Measurements from ENCODE around the gene RNF144B. TPM values are rescaled to one million over a fixed set of nuclear protein-coding genes. Genes with fewer than 3 reads are reported as not detected.
"Not testable (repeated sequence)": the region's sequence is repeated elsewhere in the genome, so short reads cannot be mapped to it uniquely, and the experiment has no call there.

The RNF144B gene
- total and polyA plus RNA-seq, 2 of the 13 experiments (the other 11 are each of a cell fraction or from before 2014, with no cell fraction given): 1.8 to 4.3 TPM

- TF ChIP-seq, protein P1, sequence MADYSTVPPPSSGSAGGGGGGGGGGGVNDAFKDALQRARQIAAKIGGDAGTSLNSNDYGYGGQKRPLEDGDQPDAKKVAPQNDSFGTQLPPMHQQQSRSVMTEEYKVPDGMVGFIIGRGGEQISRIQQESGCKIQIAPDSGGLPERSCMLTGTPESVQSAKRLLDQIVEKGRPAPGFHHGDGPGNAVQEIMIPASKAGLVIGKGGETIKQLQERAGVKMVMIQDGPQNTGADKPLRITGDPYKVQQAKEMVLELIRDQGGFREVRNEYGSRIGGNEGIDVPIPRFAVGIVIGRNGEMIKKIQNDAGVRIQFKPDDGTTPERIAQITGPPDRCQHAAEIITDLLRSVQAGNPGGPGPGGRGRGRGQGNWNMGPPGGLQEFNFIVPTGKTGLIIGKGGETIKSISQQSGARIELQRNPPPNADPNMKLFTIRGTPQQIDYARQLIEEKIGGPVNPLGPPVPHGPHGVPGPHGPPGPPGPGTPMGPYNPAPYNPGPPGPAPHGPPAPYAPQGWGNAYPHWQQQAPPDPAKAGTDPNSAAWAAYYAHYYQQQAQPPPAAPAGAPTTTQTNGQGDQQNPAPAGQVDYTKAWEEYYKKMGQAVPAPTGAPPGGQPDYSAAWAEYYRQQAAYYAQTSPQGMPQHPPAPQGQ (CRISPR knock-in tag; IDR thresholded peaks at IDR 0.05; ENCODE audit: borderline replicate concordance): no peak
- TF ChIP-seq RCOR2 (CRISPR knock-in tag; IDR thresholded peaks at IDR 0.05) (no peak), KDM4B (CRISPR knock-in tag; IDR thresholded peaks at IDR 0.05) (no peak), GATAD2A (CRISPR knock-in tag; IDR thresholded peaks at IDR 0.05) (no peak)
- TF ChIP-seq, protein P2, sequence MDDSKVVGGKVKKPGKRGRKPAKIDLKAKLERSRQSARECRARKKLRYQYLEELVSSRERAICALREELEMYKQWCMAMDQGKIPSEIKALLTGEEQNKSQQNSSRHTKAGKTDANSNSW (CRISPR knock-in tag; IDR thresholded peaks at IDR 0.05; ENCODE audit: borderline replicate concordance): no peak
Measured at GRCh38 chr6:18363746-18364145, 23.4 kb upstream of the RNF144B start (continued).

GRCh38 chr6:18364561-18364960, 22.6 kb upstream of the RNF144B start:
- H3K27ac ChIP-seq (ENCODE audit: extremely low read length, insufficient read depth, low read length); intact Hi-C loops (cut with micrococcal nuclease; ENCODE audit: unreplicated experiment); H3K9me3 ChIP-seq (ENCODE audit: low read length); H2AFZ ChIP-seq (ENCODE audit: low read length); H3K9ac ChIP-seq (ENCODE audit: insufficient read depth, low read depth, low read length); H3K36me3 ChIP-seq (replicated peaks in 1 of 2; ENCODE audit: control insufficient read depth in 1 of 2, insufficient read depth in 2 of 2, low read length in 2 of 2); H3K79me2 ChIP-seq (ENCODE audit: insufficient read depth, low read length); H3K27me3 ChIP-seq (ENCODE audit: control insufficient read depth in 1 of 2, insufficient read depth in 2 of 2, low read length in 2 of 2); BruUV-seq (replicated peaks); CTCF ChIA-PET (ENCODE audit: low intra/inter-chr PET ratio, low total read pairs); H3K4me3 ChIP-seq (replicated peaks in 1 of 3; ENCODE audit: insufficient read depth in 1 of 3, low read depth in 2 of 3, low read length in 3 of 3); ATAC-seq; H3K4me2 ChIP-seq (ENCODE audit: low read depth, low read length); H4K20me1 ChIP-seq (ENCODE audit: insufficient read depth, low read length); in situ Hi-C loops (cut with HindIII; ENCODE audit: extremely low pct_ligation_motif_present, low pct_unique_long_range_greater_than_20kb); H3K4me1 ChIP-seq (ENCODE audit: insufficient read depth, low read length); POLR2A ChIA-PET; FAIRE-seq; DNase-seq (ENCODE audit: low spot score): not testable (repeated sequence)
- WGBS (ENCODE audit: low lambda C conversion rate): 0% methylated on average over 1 of the region's 2 CpGs

DNA sequence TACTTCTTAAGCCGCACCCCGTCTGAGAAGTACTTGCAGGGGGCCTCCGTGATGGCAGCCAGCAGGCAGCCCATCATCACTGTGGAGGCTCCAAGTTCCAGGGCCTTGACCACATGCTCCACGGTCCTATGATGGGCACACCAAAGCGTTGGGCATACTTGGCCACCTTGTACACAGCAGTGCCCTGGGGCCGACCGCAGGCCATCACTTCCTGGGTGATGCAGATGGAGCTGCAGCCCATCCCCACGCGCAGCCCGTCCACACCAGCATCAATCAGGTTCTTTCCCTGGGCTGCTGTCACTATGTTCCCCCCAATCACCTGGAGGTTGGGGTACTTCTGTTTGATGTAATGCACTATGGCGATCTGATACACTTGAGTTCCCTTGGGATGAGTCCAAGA, 19.8 kb upstream of the RNF144B start:
- no peaks in the 10 kb centered on the region for H4K20me1 ChIP-seq (ENCODE audit: insufficient read depth, low read length)
- FAIRE-seq (no peak), DNase-seq (ENCODE audit: low spot score) (no peak), ATAC-seq (no peak)
- WGBS (ENCODE audit: low lambda C conversion rate): 46% methylated on average over 10 of the region's 11 CpGs
- H3K4me2 ChIP-seq (ENCODE audit: low read depth, low read length): no peak overlapping the region
- H3K36me3 ChIP-seq (replicated peaks in 1 of 2; ENCODE audit: control insufficient read depth in 1 of 2, insufficient read depth in 2 of 2, low read length in 2 of 2): no peaks in the 10 kb centered on the region
- 0 out of 5 replicates have a peak, but pooled peaks cover 0 to 4% of the 10 kb centered on the region in 2 experiments for H3K27me3 ChIP-seq (ENCODE audit: control insufficient read depth in 1 of 2, insufficient read depth in 2 of 2, low read length in 2 of 2)
- no TSS peak for BruUV-seq (replicated peaks)
- ChIA-PET CTCF (ENCODE audit: low intra/inter-chr PET ratio, low total read pairs) (no interaction called here), POLR2A (no interaction called here)
- in situ Hi-C loops (cut with HindIII; ENCODE audit: extremely low pct_ligation_motif_present, low pct_unique_long_range_greater_than_20kb): no loop called here
- no peak overlapping the region for H3K9ac ChIP-seq (ENCODE audit: insufficient read depth, low read depth, low read length)
- no peak overlapping the region for H2AFZ ChIP-seq (ENCODE audit: low read length)
- H3K27ac ChIP-seq (ENCODE audit: extremely low read length, insufficient read depth, low read length): no peak overlapping the region
- no peaks in the 10 kb centered on the region for H3K4me1 ChIP-seq (ENCODE audit: insufficient read depth, low read length)
- no peaks in the 10 kb centered on the region for H3K9me3 ChIP-seq (ENCODE audit: low read length)
- no peak overlapping the region for H3K4me3 ChIP-seq (replicated peaks in 1 of 3; ENCODE audit: insufficient read depth in 1 of 3, low read depth in 2 of 3, low read length in 3 of 3)
- intact Hi-C loops (cut with micrococcal nuclease; ENCODE audit: unreplicated experiment): no loop called here
- no peaks in the 10 kb centered on the region for H3K79me2 ChIP-seq (ENCODE audit: insufficient read depth, low read length)
- TF ChIP-seq MYPOP (CRISPR knock-in tag; IDR thresholded peaks at IDR 0.05) (no peak), ZNF589 (CRISPR knock-in tag; conservative IDR thresholded peaks at IDR 0.05) (no peak), EEA1 (CRISPR knock-in tag; IDR thresholded peaks at IDR 0.05; ENCODE audit: borderline replicate concordance) (no peak), MAFG (CRISPR knock-in tag; IDR thresholded peaks at IDR 0.05) (no peak), ZNF605 (CRISPR knock-in tag; IDR thresholded peaks at IDR 0.05) (no peak), ZBTB8A (CRISPR knock-in tag; IDR thresholded peaks at IDR 0.05; ENCODE audit: borderline replicate concordance, low read depth) (no peak), NFIC (IDR thresholded peaks at IDR 0.05; ENCODE audit: low read length) (no peak), LBX2 (CRISPR knock-in tag; IDR thresholded peaks at IDR 0.05; ENCODE audit: borderline replicate concordance) (no peak)
- TF ChIP-seq, protein P3, sequence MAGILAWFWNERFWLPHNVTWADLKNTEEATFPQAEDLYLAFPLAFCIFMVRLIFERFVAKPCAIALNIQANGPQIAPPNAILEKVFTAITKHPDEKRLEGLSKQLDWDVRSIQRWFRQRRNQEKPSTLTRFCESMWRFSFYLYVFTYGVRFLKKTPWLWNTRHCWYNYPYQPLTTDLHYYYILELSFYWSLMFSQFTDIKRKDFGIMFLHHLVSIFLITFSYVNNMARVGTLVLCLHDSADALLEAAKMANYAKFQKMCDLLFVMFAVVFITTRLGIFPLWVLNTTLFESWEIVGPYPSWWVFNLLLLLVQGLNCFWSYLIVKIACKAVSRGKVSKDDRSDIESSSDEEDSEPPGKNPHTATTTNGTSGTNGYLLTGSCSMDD (CRISPR knock-in tag; IDR thresholded peaks at IDR 0.05): no peak
